Fibroblast of villous mesenchyme (primary cell): ENCODE data around the gene FBN1. TPM values are rescaled to one million over a fixed set of nuclear protein-coding genes. Genes with fewer than 3 reads are reported as not detected.
A peak's percentile ranks its signal among the peaks of the same experiment; 100 is the strongest.

Source experiments
- DNase-seq: peaks from one replicate; pipeline ENCODE4 v3.0.0-alpha.2; 2010; ENCODE audit warnings: low read depth
- H3K4me3 ChIP-seq: 2 replicates; pipeline ENCODE4 v1.5.1; 2011; ENCODE audit warnings: low read depth, mild to moderate bottlenecking, low read length
- CTCF ChIP-seq: IDR thresholded peaks from 2 replicates; pipeline ENCODE4 v1.5.1; 2012; ENCODE audit warnings: low read depth, mild to moderate bottlenecking, low read length; ENCODE audit not compliant: insufficient read depth
- total RNA-seq: library from RNA; depleted of rRNA; stranded (reverse); fragments of >200 nt; gene quantifications from 2 replicates; pipeline ENCODE4 v1.2.3, GENCODE V29; 2012

The FBN1 gene
- total RNA-seq, 1 donor: 333 TPM

GRCh38 chr15:48493084-48493762 is 152.3 kb downstream of the FBN1 start:
- H3K4me3 ChIP-seq: no peak overlapping the region
- DNase-seq: peak; percentile 85
- TF ChIP-seq CTCF: no peak

GRCh38 chr15:48486228-48486627 is 159.3 kb downstream of the FBN1 start:
- DNase-seq: no peak
- TF ChIP-seq CTCF: no peak

GRCh38 chr15:48481802-48482201 is 163.7 kb downstream of the FBN1 start:
- TF ChIP-seq CTCF: no peak
- no peak for DNase-seq
- H3K4me3 ChIP-seq: no peak overlapping the region

More at GRCh38 chr15:48486228-48486627, 159.3 kb downstream of the FBN1 start:
- H3K4me3 ChIP-seq: no peak overlapping the region

- DNase-seq: no peak
- no peak for TF ChIP-seq CTCF
- H3K4me3 ChIP-seq: no peak overlapping the region
Observed at GRCh38 chr15:48479751-48480150, 165.8 kb downstream of the FBN1 start.

- no peak for DNase-seq
- no peak overlapping the region for H3K4me3 ChIP-seq
- TF ChIP-seq CTCF: no peak
Observed at GRCh38 chr15:48478581-48478980, 166.9 kb downstream of the FBN1 start.

GRCh38 chr15:48477795-48478360 is 167.6 kb downstream of the FBN1 start:
- H3K4me3 ChIP-seq: no peak overlapping the region
- DNase-seq: no peak
- TF ChIP-seq CTCF: no peak
